Measurements from ENCODE around the gene TMEM144.

- TF ChIP-seq CTCF (IDR thresholded peaks at IDR 0.05) (no peak; the same call in 1 of the 2 replicates), REST (IDR thresholded peaks at IDR 0.05; ENCODE audit: insufficient read depth in 1 of 2, low read depth in 2 of 2, low read length in 1 of 2) (no peak)
Observed at GRCh38 chr4:158163941-158164767, 46.1 kb upstream of the TMEM144 start.
